Right renal pelvis (tissue), 4 donors: ENCODE measurements around the gene ALKBH4. TPM values are rescaled to one million over a fixed set of nuclear protein-coding genes. Genes with fewer than 3 reads are reported as not detected.
A peak's percentile ranks its signal among the peaks of the same experiment; 100 is the strongest.
"Not testable (repeated sequence)": the region's sequence is repeated elsewhere in the genome, so short reads cannot be mapped to it uniquely, and the experiment has no call there.

ENCODE experiments used
- DNase-seq, 4 donors: peaks; one replicate each; pipeline ENCODE4 v3.0.0-alpha.2; 2013; ENCODE audit warnings: low read depth in 4 of 4, low spot score in 3 of 4, missing footprints in 1 of 4
- polyA plus RNA-seq, 4 donors: library from polyadenylated mRNA; unstranded; fragments of 120-200 nt; gene quantifications; one replicate each; pipeline ENCODE4 v1.2.1, GENCODE V29; 2013; ENCODE audit not compliant: insufficient read length in 4 of 4

Gene ALKBH4
- polyA plus RNA-seq, 4 donors: 10.6 to 16.8 (median 11.5) TPM

DNA sequence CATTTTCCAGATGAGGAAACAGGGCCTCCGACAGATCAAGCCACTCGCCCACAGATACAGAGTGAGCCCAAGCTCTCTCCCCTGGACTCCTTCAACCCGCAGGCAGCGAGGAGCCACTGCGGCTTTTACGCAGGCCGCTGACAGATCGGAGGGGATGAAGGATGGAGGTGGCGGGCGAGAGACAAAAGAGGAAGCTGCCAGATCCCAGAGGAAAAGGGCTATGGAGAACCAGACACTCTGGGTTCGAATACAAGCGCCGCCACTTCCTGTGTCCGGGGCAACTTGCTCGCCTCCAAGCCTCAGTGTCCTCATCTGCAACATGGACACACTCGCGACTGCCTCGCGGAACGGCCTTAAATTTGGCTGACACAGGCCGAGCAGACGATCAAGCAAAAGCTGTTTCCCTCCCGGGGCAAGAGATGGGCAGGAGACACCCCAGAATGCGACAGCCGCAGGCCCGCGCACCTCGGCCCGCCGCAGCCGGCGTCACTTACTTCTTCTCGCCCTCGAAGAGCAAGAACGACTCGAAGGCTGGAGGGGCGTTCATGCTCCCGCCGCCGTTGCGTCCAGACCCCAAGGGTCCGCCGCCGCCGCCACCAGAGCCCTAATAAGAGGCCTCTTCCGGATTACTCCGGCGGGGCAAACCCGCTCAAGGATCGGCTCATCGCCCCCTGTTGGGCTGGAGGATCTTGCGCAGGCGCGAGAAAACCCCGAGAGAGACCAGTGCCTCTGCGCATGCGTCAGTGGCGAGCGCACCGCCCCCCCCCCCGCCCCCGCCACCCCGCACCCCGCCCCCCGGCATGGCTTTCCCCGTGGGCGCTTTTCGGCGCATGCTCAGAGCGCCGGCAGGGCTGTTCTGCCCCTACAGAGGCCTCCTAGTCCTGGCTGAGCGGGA is 13.9 kb upstream of the ALKBH4 start, which contains the start of gene POLR2J:
POLR2J (minus strand) TSS at position 609 of the 895 bp plus-strand sequence; CDS start at position 547, 62 bp downstream.
- DNase-seq: peak in 1 of 4 donors; percentile 78

DNA sequence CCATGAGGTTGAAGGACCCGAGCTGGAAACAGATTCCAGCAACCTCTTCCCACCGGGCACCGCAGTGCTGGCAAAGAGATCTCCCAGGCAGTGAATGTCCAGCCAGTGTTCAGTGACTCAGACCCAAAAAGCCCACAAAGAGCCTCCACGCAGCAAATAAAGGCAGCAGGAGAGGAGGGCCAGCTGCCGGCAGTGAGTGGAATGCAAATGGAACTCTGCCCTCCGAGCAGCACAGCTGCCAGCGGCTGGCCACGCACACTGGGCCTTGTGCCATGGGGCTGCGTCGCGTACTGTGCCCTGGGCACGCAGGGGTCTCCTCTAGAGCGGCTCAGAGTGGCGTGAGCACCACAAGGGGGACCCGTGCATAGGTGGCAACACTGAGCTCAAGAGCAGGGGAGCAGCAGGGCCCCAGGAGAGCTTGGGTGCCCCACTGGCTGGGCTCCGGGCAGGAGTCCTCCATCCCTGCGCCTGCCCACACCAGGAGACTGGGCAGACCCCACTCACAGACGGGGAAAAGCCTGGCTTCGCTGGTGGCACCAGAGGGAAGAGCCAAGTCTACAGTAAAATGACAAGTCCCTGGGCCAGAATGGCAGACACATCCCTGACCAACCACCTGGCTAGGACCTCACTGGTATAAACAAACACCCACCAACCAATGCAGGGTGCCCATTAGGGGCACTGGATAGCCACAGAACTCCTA is 10.2 kb upstream of the ALKBH4 start:
- not testable (repeated sequence) for DNase-seq

DNA sequence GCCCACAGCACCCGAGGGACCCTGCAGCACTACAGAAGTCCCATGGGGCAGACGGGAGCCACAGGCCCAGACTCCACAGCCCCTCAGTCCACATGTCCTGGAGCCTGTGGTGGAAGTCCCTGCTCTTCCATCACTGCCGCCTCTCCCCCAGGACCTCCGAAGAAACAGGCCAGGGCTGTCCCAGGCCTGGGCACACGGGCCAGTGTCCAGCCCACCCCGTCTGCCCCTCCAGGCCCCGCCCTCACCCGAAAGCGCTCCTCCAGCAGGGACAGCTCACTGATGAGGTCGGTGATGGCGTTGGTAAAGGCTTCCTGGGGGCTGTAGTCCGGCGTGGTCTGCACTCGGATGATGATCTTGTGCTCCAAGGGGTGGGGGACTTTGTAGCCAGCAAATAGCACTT is 9.5 kb upstream of the ALKBH4 start:
- DNase-seq: not testable (repeated sequence)

DNA sequence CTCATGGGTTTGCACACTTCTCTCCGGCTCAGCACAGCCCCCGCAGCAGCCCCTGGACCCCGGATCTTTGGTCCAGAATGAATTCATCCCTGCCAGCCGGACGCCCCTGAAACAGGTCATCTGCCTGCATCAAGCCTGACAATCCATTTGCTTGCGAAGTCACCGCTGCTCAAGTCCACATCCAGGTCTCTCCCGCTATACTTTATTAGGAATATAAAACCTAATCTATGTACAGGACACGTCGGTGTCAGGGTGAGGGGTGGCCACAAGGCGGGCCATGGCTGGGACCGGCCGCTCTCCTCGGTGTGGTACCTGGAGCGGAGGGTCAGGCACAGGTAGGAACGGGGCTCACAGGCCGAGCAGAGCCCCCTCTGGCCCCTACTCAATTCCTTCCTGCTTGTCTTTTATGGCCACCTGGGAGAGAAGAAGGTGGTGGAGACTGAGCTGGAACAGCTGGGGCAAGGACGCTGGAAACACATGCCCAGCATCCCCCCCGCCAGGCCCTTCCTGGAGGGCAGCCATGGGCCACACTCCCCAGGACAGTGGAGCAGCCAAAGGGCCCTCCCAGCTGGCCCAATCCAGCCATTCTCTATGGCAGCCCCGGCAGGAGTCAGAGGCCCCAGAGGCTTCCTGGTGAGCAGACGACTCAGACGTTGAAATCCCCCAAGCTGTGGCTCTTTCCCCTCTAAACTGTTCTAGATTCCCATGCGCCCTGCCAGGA is 8.8 kb upstream of the ALKBH4 start:
- no peak for DNase-seq

DNA sequence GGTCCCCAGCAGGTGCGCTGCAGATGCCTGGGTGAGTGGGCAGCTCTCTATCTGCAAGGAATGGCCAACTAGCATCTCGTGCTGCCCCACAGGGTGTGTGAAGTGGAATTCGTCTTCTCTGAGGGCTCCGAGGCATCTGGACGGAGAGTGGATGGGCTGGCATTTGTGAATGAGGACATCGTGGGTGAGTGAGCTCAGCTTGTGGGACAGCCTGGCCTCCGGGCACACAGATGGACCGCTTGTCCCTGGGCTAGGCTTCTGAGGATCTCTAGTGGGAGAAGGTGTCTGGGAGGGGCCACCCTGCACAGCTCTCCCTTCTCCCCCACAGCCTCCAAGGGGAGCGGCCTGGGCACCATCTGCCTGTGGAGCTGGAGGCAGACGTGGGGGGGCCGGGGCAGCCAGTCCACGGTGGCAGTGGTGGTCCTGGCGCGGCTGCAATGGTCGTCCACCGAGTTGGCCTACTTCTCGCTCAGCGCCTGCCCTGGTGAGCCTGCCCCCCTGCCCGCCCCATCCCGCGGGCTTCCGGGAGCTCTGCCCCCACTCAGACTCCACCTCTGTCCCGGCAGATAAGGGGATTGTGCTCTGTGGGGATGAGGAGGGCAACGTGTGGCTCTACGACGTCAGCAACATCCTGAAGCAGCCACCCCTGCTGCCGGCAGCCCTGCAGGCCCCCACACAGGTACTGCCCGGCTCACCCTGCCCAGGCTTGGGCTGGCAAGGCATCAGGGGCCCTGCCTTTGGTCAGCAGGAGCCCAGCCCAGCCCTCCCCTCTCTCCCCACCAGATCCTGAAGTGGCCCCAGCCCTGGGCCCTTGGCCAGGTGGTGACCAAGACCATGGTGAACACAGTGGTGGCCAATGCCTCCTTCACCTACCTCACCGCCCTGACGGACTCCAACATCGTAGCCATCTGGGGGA is 7.7 kb upstream of the ALKBH4 start:
- DNase-seq: no peak

DNA sequence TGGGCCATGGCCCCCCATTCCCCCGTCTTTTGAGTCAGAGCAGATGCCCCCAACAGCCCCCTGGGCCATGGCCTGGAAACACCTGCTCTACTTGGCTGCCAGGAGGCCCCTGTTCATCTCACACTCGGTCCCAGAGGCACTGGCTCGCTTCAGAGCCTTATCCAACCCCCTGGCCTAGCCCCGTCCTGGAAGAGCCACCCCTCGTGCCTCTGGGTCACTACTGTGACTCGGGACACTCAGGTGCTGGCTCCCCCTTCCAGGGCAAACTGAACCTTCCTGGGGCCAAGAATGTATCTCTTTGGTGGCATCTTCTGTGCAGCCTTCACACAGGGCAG is 7.1 kb upstream of the ALKBH4 start:
- no peak for DNase-seq

DNA sequence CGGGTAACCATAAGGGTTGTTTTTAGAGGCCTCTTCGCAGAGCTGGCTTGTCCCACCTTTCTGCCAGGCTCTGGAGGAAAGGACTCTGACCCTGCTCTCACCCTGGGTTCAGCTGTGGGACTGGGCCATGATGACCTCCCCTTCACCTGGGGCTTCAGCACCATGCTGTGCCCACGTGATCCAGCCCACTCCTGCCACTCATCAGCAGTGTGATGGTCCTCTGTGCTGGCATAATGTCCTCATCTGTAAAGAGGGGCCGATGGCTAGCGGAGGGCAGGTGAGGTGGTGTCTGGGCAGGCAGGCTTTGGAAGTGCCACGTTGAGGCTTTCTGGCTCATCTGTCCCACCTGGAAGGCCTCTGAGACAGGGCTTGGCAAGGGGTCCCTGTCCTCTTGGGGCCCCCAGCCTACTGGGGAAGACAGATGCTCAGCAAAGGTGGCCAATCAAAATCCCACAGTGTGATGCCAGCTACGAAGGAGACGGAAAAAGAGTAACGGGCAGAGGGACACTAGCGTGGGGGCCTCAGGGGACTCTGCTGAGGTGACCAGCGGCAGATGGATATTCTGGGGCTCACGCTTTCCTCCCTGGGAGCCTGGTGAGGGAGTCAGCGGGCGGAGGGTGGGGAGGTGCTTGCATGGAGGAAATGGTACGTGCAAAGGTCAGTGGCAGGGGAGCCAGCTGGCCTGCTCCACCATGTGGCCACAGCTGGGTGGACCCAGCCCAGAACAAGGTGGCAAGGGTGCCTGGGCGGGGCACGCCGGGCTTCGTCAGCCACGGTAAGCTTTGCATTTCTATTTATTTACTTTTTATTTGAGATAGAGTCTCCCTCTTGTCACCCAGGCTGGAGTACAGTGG is 5.5 kb upstream of the ALKBH4 start:
- DNase-seq: no peak

DNA sequence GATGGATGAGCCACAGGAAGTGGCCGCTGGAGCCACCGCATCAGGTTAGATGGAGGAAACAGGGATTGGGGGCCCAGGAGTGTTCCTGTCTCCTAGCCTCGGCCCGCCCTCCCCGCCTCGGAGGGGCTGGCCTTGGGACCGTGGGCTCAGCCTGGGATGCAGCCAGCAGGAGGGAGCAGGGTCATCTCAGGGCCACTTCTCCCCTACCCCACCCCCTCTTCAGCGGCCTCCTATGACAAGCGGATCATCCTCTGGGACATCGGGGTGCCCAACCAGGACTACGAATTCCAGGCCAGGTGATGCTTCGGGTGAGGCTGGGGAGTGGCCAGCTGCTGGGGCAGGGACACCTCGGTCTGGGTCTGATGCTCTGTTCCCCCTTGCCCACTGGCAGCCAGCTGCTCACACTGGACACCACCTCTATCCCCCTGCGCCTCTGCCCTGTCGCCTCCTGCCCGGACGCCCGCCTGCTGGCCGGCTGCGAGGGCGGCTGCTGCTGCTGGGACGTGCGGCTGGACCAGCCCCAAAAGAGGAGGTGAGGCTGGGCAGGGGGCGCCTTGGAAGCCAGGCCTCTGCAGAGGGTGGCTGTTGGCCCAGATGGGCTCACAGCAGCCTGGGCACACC is 4.8 kb upstream of the ALKBH4 start:
- DNase-seq: no peak

DNA sequence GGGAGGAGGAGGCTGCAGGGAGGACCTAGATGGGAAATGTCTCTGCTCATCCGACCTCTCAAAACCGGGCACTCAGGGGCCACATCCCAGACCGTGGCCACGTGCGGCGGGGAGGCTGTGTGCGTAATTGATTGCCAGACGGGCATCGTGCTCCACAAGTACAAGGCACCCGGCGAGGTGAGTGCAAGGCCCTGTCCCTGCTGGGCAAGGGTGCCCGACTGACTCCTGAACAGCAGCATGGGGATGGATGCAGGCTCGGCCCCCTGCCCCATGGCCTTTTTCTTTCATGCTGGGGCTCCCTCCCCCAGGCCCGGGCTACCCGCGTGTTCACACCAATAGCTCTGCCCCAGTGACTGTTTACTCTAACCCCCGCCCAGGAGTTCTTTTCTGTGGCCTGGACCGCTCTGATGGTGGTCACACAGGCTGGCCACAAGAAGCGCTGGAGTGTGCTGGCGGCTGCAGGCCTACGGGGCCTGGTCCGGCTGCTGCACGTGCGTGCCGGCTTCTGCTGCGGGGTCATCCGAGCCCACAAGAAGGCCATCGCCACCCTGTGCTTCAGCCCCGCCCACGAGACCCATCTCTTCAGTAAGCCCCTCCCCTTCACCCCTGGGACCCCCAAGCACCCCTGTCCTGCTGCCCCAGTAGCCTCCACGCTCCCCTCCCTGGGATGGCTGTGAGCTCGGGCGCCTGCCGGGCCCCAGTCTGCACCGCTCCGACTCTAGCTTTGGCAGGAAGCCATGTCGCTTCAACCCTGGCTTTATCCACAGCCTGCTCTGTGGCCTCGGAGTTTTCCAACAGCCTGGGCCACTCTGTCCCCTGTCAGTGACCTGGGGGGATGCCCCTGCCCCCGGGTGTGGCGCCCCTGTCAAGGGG is 4.1 kb upstream of the ALKBH4 start:
- DNase-seq: no peak

DNA sequence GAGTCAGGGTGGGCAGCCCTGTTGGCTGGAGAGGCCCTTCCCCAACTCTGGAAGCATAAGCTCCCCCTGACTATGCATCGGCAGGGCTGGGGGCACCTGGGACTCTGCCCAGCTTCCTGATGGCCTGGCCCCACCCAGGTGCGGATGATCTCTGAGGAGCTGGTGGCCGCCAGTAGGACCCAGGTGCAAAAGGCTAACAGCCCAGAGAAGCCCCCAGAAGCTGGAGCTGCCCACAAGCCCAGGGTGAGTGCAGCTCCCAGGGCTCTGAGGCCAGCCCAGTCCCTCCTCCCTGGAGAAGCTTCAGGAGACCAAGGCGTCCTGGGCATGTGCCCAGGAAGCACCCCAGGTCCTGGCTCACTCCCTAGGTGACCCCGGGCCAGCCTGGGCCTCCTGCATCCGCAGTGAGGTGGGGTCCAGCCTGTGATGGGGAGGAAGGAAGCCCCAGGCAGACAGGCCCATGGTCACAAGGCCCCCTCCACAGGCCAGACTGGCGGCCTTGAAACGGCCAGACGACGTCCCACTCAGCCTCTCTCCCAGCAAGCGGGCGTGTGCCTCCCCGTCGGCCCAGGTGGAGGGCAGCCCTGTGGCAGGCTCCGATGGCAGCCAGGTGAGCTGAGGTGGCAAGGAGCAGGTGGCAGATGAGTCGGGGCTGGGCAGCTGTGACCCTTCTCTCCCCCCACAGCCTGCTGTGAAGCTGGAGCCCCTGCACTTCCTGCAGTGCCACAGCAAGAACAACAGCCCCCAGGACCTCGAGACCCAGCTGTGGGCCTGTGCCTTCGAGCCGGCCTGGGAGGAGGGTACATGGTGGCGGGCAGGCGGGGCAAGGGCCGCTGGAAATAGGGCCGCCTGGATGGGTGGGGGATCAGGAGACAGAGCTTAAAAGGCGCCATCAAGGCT is 3.2 kb upstream of the ALKBH4 start:
- DNase-seq: no peak

DNA sequence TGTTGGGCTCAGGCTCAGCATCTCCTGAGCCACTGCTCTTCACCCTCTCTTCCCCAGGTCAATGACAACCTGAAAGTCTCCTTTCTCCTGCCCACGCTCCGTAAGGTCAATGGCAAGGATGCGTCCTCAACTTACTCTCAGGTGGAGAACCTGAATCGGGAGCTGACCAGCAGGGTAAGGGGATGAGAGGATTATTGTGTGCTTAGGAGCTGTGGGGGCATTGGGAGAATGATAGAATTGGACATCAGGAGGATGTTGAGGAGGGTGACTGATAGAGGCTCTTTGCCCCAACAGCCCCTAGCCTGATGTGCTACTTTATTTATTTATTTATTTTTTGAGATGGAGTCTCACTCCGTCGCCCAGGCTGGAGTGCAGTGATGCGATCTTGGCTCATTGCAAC is 1.4 kb upstream of the ALKBH4 start:
- no peak for DNase-seq

DNA sequence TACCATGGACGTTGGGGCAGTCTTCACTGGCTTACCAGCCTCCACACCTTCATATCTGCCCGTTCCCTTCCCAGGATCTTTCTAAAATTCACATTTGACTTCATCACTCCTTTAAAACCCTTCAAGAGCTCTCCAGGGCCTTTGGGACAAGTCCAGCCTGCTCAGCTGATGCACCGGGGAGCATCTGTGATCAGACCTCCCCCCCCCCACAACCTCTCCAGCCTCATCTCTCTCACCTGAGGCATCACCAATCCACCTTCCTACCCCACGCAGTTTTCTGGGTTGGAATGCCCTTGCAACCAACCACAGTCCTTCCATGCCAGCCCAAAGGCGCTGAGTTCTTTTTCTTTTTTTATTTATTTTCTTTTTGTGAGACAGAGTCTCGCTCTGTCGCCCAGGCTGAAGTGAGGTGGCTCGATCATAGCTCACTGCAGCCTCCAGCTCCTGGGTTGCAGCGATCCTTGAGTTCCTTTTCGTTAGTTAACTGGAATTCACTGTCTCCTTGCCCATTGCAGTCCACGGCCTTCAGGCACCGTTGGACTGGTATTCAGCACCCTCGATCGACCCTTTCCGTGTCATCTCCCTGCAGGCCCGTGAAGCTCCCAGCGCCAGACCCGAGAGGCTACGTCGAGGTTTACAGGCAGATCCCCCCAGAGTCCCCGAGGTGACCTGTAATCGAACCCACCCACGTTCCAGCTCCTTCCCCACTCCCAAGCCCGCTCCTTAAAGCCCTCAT is 654 bp downstream of the ALKBH4 start:
- DNase-seq: no peak

DNA sequence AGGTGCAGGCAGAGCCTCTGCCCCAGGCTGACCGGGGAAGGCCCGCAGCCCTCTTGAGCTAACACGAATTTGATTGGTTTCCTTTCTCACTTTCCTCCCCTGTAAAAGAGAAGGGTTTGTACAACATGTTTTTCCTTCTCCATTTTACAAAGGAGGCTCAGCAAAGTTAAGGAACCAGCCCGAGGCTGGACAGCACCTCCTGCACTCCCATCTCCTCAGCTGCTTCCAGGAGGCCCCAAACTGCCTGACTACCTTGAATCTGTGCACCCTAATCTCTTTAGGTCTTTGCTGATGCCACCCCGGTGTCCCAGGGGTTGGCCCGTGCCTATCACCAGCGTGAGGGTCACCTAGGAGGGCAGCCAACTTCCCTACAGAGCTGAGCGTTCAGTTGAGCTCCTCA is 4.2 kb downstream of the ALKBH4 start:
- DNase-seq: no peak

DNA sequence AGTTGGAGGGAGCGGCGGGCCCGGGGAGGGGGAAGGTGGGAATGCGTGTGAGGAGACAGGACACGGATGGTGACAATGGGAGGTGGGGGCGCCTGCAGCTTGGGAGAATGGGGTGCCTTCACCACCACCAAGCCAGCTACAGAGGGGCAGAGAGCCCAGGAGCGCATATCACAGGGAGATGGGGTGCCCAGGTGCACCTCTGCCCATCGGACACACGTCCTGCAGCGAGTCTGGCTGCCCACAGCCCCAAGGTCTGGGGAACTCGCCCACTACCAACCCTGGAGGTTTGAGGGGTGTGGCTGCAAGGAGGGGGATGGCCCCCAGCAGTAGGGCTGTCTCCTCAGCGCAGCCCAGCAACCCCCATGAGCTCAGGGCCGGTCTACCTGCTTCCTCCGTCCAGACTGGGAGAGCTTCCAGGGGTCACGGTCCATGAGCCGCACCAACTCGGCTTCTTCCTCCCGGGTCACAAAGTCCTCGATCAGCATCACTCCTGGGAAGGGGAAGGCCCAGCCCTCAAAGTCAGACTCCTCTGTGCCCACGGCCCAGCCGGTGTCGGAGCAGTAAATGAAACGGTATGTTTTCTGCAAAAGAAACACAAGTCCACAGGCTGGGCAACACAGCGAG is 5.3 kb downstream of the ALKBH4 start:
- DNase-seq: no peak

DNA sequence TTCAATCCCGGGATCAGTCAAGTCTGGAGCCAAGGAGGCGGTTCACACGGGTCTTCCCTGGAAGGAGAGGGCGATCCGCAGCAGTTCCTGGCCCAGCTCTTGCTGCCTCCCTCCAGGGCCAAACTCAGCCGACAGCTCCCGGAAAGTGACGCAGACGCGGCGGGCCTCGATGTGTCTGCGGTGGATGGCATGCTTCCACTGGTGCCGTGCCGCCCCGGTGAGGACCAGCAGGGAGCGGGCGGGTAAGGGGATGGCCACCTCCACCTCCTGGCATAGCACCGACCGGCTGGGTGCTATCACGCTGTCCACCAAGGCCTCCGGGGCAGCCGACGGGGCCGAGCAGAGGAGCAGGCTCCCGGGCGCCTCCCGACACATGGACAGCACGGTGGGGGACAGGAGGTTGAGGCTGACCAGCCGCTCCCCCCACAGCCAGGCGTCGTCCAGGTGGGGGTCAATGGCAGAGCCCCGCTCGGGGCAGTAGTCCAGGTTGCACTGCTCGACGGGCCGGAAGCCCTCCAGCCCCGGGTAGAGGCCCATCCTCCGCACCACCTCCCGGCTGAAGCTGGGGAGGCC is 7.2 kb downstream of the ALKBH4 start:
- DNase-seq: no peak
